CD14-positive monocyte (primary cell): ENCODE data around the gene MTX1. TPM values are rescaled to one million over a fixed set of nuclear protein-coding genes. Genes with fewer than 3 reads are reported as not detected.
"Not testable (repeated sequence)": the region's sequence is repeated elsewhere in the genome, so short reads cannot be mapped to it uniquely, and the experiment has no call there.

Source experiments
- DNase-seq, 3 donors: peaks; one replicate each; pipeline ENCODE4 v3.0.0-alpha.2; 2011 to 2022
- H2AFZ ChIP-seq: 2 replicates; pipeline ENCODE4 v1.6.0; 2012; ENCODE audit warnings: mild to moderate bottlenecking, low read depth, low read length, inconsistent platforms; ENCODE audit not compliant: insufficient read depth, poor library complexity, severe bottlenecking
- H3K27ac ChIP-seq, 2 donors: 1 replicate in 1 of 2; 2 replicates in 1 of 2; pipeline ENCODE4 v1.5.1; 2012 to 2013; ENCODE audit warnings: low read length in 2 of 2, control low read depth in 1 of 2, inconsistent platforms in 1 of 2, low read depth in 1 of 2, mild to moderate bottlenecking in 1 of 2
- H3K27me3 ChIP-seq, 2 donors: one replicate each; pipeline versions ENCODE4 v1.6.0 to v1.6.1; 2011 to 2013; ENCODE audit warnings: low read length in 2 of 2; ENCODE audit not compliant: control insufficient read depth in 2 of 2, insufficient read depth in 2 of 2
- H3K36me3 ChIP-seq, 2 donors: replicated peaks in 1 of 2; 1 replicate in 1 of 2; 2 replicates in 1 of 2; pipeline versions ENCODE4 v1.5.1 to v1.6.1; 2012 to 2013; ENCODE audit warnings: low read length in 2 of 2, control low read depth in 1 of 2, inconsistent platforms in 1 of 2, mild to moderate bottlenecking in 1 of 2; ENCODE audit not compliant: insufficient read depth in 2 of 2, control insufficient read depth in 1 of 2
- H3K4me1 ChIP-seq, 2 donors: 1 replicate in 1 of 2; 2 replicates in 1 of 2; pipeline versions ENCODE4 v1.5.1 to v1.6.1; 2012 to 2013; ENCODE audit warnings: low read length in 2 of 2, control low read depth in 1 of 2, inconsistent platforms in 1 of 2, mild to moderate bottlenecking in 1 of 2, moderate library complexity in 1 of 2; ENCODE audit not compliant: insufficient read depth in 2 of 2, control insufficient read depth in 1 of 2
- H3K4me2 ChIP-seq: replicated peaks from 2 replicates; pipeline ENCODE3; 2012; ENCODE audit warnings: low read length, moderate library complexity, mild to moderate bottlenecking; ENCODE audit not compliant: poor library complexity, severe bottlenecking; ENCODE audit errors: extremely low read depth
- H3K4me3 ChIP-seq, 3 experiments: fragments of 200-600 bp in 1 of 3; sonication (generic) in 1 of 3; replicated peaks in 1 of 3; 1 replicate in 2 of 3; 2 replicates in 1 of 3; pipeline ENCODE4 v1.5.1; 2011 to 2013; ENCODE audit warnings: low read length in 3 of 3, mild to moderate bottlenecking in 3 of 3, control low read depth in 2 of 3, low read depth in 2 of 3, inconsistent platforms in 1 of 3, moderate library complexity in 1 of 3
- H3K79me2 ChIP-seq: 2 replicates; pipeline ENCODE4 v1.6.0; 2012; ENCODE audit warnings: mild to moderate bottlenecking, control low read depth, inconsistent platforms, low read length, moderate library complexity; ENCODE audit not compliant: insufficient read depth
- H3K9ac ChIP-seq: 2 replicates; pipeline ENCODE4 v1.6.0; 2017; ENCODE audit warnings: low read length, mild to moderate bottlenecking; ENCODE audit not compliant: insufficient read depth, poor library complexity, severe bottlenecking
- H3K9me3 ChIP-seq, 2 donors: replicated peaks in 1 of 2; 1 replicate in 1 of 2; 2 replicates in 1 of 2; pipeline versions ENCODE4 v1.5.1 to v1.6.1; 2012 to 2013; ENCODE audit warnings: low read length in 2 of 2, control low read depth in 1 of 2; ENCODE audit not compliant: control insufficient read depth in 1 of 2, insufficient read depth in 1 of 2
- H4K20me1 ChIP-seq: 2 replicates; pipeline ENCODE4 v1.6.0; 2012; ENCODE audit warnings: mild to moderate bottlenecking, low read length, control low read depth, moderate library complexity; ENCODE audit not compliant: insufficient read depth
- H3K27ac Mint-ChIP-seq, 7 donors: one replicate each; pipeline ENCODE4 v1.8.0; 2020; ENCODE audit warnings: mild to moderate bottlenecking in 7 of 7, mixed read lengths in 7 of 7, moderate library complexity in 6 of 7, inconsistent platforms in 2 of 7
- H3K27me3 Mint-ChIP-seq, 3 donors: one replicate each; pipeline ENCODE4 v1.8.0; 2021 to 2022; ENCODE audit warnings: low read depth in 3 of 3, mild to moderate bottlenecking in 3 of 3, mixed read lengths in 3 of 3, moderate library complexity in 3 of 3, inconsistent platforms in 1 of 3
- H3K36me3 Mint-ChIP-seq, 2 donors: one replicate each; pipeline ENCODE4 v1.8.0; 2020; ENCODE audit warnings: mixed read lengths in 2 of 2, inconsistent platforms in 1 of 2, mild to moderate bottlenecking in 1 of 2
- H3K4me1 Mint-ChIP-seq: one replicate; pipeline ENCODE4 v1.8.0; 2020; ENCODE audit warnings: mild to moderate bottlenecking, mixed read lengths
- H3K4me3 Mint-ChIP-seq, 2 donors: one replicate each; pipeline ENCODE4 v1.8.0; 2020; ENCODE audit warnings: mild to moderate bottlenecking in 2 of 2, mixed read lengths in 2 of 2, moderate library complexity in 1 of 2
- H3K9me3 Mint-ChIP-seq, 7 donors: one replicate each; pipeline ENCODE4 v1.8.0; 2020 to 2022; ENCODE audit warnings: mixed read lengths in 7 of 7, mild to moderate bottlenecking in 6 of 7, moderate library complexity in 6 of 7, inconsistent platforms in 2 of 7
- WGBS: methylation state at CpG from one replicate; pipeline ENCODE4 v1.1.5; 2013; ENCODE audit warnings: missing lambda C conversion rate; ENCODE audit not compliant: insufficient coverage; 5-methylcytosine and 5-hydroxymethylcytosine counted together
- intact Hi-C, 2 donors: fragments of 100-400 bp; cut with micrococcal nuclease; formaldehyde crosslinking; loops; one replicate each; pipeline versions ENCODE4 v1.15.0 to v1.15.1; 2023
- polyA plus RNA-seq, 3 donors: library from polyadenylated mRNA; depleted of rRNA in 1 of 3; unstranded in 2 of 3; stranded (reverse) in 1 of 3; fragments of 300-500 nt in 2 of 3; fragments of >200 nt in 1 of 3; fragmentation: Illumina TruSeq in 2 of 3; gene quantifications; 1 replicate in 2 of 3; 2 replicates in 1 of 3; pipeline ENCODE4 v1.2.3, GENCODE V29; 2012 to 2021
- TF ChIP-seq, protein P1 (sequence below): fragments of 200-600 bp; IDR thresholded peaks from one replicate; pipeline ENCODE4 v1.8.0; 2022; ENCODE audit warnings: antibody characterized with exemption, mild to moderate bottlenecking

MTX1 gene
- polyA plus RNA-seq, 3 donors: 79.7 to 101 (median 86.0) TPM

GRCh38 chr1:155227261-155228095 is 19.0 kb downstream of the MTX1 start:
- peak; percentile 95 to 97 (median 97) for DNase-seq
- Histone ChIP-seq H2AFZ (peak overlapping the region; percentile 80), H3K9ac (peak overlapping the region; percentile 55), H3K4me3 (peak overlapping the region; percentile 62 to 87 (median 68)), H3K27ac (peak overlapping the region; percentile 58 to 80), H3K27me3 (no peaks in the 10 kb centered on the region), H3K79me2 (peaks cover 18% of the 10 kb centered on the region), H3K36me3 (no peaks in the 10 kb centered on the region), H3K4me2 (peak overlapping the region; percentile 98), H3K9me3 (no peaks in the 10 kb centered on the region), H3K4me1 (peaks cover 54 to 57% of the 10 kb centered on the region in 2 donors), H4K20me1 (no peaks in the 10 kb centered on the region)
- Mint-ChIP-seq H3K27me3 (peaks cover 2 to 8% (median 4%) of the 10 kb centered on the region in 3 donors), H3K36me3 (no peaks in the 10 kb centered on the region), H3K9me3 (no peaks in the 10 kb centered on the region), H3K27ac (peak overlapping the region; percentile 89 to 95 (median 93)), H3K4me1 (peaks cover 44% of the 10 kb centered on the region), H3K4me3 (peak overlapping the region; percentile 80 to 90)
- TF ChIP-seq, protein P1, sequence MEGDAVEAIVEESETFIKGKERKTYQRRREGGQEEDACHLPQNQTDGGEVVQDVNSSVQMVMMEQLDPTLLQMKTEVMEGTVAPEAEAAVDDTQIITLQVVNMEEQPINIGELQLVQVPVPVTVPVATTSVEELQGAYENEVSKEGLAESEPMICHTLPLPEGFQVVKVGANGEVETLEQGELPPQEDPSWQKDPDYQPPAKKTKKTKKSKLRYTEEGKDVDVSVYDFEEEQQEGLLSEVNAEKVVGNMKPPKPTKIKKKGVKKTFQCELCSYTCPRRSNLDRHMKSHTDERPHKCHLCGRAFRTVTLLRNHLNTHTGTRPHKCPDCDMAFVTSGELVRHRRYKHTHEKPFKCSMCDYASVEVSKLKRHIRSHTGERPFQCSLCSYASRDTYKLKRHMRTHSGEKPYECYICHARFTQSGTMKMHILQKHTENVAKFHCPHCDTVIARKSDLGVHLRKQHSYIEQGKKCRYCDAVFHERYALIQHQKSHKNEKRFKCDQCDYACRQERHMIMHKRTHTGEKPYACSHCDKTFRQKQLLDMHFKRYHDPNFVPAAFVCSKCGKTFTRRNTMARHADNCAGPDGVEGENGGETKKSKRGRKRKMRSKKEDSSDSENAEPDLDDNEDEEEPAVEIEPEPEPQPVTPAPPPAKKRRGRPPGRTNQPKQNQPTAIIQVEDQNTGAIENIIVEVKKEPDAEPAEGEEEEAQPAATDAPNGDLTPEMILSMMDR: no peak
- intact Hi-C loops: loop anchor here in 1 of 2 donors (2.0 kb wide), 1 partner anchor 21 kb away; the partner anchor contains the start of gene THBS3
- 0% methylated on average over 23 of the region's 42 CpGs for WGBS

GRCh38 chr1:155228096-155228427 is 19.6 kb downstream of the MTX1 start:
- Histone ChIP-seq H3K4me3 (peak overlapping the region; percentile 44 to 87 (median 62)), H3K27ac (peak overlapping the region in 1 of 2 donors; percentile 80), H3K9ac (peak overlapping the region; percentile 55), H4K20me1 (no peaks in the 10 kb centered on the region), H3K79me2 (peaks cover 18% of the 10 kb centered on the region), H2AFZ (peak overlapping the region; percentile 80), H3K9me3 (no peaks in the 10 kb centered on the region), H3K27me3 (no peaks in the 10 kb centered on the region), H3K4me1 (peaks cover 48 to 51% of the 10 kb centered on the region in 2 donors), H3K4me2 (peak overlapping the region; percentile 98), H3K36me3 (no peaks in the 10 kb centered on the region)
- peaks cover 2 to 8% (median 4%) of the 10 kb centered on the region in 3 donors for H3K27me3 Mint-ChIP-seq
- no peak for DNase-seq
- H3K36me3 Mint-ChIP-seq: no peaks in the 10 kb centered on the region
- WGBS: 92% methylated on average over 3 of the region's 9 CpGs
- H3K9me3 Mint-ChIP-seq: peaks cover 0 to 2% (median 0%) of the 10 kb centered on the region in 7 donors
- H3K4me3 Mint-ChIP-seq: peak overlapping the region; percentile 80 to 90
- TF ChIP-seq, protein P1: no peak
- peaks cover 41% of the 10 kb centered on the region for H3K4me1 Mint-ChIP-seq
- H3K27ac Mint-ChIP-seq: peak overlapping the region in 6 of 7 donors; percentile 86 to 95 (median 92)
- intact Hi-C loops: no loop called here

- H3K4me3 ChIP-seq, H3K27me3 Mint-ChIP-seq, H2AFZ ChIP-seq, H3K9me3 Mint-ChIP-seq, H3K27me3 ChIP-seq, DNase-seq, H3K27ac ChIP-seq, intact Hi-C loops, H3K4me3 Mint-ChIP-seq, H3K9me3 ChIP-seq, H3K9ac ChIP-seq, H3K4me2 ChIP-seq, H4K20me1 ChIP-seq: not testable (repeated sequence)
- peaks cover 11% of the 10 kb centered on the region for H3K79me2 ChIP-seq
- H3K27ac Mint-ChIP-seq: peak overlapping the region in 2 of 7 donors; percentile 22 to 40
- H3K36me3 ChIP-seq: peaks cover 10 to 11% of the 10 kb centered on the region in 2 donors
- H3K36me3 Mint-ChIP-seq: peaks cover 10 to 13% of the 10 kb centered on the region in 2 donors
- peaks cover 16 to 29% of the 10 kb centered on the region in 2 donors for H3K4me1 ChIP-seq
- H3K4me1 Mint-ChIP-seq: peaks cover 20% of the 10 kb centered on the region
- 78% methylated on average over 3 of the region's 3 CpGs for WGBS
These were observed 22.8 kb downstream of the MTX1 start for GRCh38 chr1:155231302-155231701.
